C4-2B (cell line): ENCODE data around the gene LDB3.

Experiments
- H3K27ac ChIP-seq: fragments of 450-650 bp; 2 replicates; pipeline ENCODE4 v1.5.1; 2017
- ZFX ChIP-seq: fragments of 450-650 bp; IDR thresholded peaks from 2 replicates; pipeline ENCODE4 v1.6.1; 2017
- TF ChIP-seq, protein P1 (sequence below): fragments of 450-650 bp; conservative IDR thresholded peaks from 2 replicates; pipeline ENCODE4 v1.5.1; 2017; ENCODE audit warnings: mild to moderate bottlenecking

The LDB3 gene

DNA sequence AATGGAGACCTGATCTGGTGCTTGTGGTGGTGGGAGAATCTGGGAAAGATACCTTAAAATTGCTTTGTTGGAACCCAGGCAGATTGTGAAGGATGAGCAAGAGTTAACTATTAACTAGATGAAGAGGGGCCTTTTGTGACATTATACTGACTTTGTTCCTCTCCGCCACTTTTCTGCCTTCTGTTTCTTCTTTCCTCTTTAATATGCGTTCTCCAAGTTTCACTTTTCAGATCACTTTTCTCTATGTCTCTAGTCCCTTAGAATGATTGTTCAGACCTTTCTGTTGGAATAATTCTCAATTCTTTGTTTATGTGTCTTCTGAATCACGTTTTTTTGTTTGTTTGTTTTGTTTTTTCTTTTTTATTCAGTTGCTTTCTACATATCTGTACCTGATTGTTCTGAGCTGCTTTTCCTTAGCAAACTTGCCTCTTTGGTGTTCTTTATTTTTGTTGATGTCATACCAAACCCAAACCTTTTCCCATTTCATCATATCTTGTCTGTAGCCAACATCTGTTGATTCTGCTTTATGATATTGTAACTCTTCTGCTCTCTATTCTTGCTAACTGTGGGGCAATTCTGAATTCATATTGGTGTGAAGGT lies 90.9 kb downstream of the LDB3 start:
- no peak overlapping the region for H3K27ac ChIP-seq
- TF ChIP-seq, protein P1, sequence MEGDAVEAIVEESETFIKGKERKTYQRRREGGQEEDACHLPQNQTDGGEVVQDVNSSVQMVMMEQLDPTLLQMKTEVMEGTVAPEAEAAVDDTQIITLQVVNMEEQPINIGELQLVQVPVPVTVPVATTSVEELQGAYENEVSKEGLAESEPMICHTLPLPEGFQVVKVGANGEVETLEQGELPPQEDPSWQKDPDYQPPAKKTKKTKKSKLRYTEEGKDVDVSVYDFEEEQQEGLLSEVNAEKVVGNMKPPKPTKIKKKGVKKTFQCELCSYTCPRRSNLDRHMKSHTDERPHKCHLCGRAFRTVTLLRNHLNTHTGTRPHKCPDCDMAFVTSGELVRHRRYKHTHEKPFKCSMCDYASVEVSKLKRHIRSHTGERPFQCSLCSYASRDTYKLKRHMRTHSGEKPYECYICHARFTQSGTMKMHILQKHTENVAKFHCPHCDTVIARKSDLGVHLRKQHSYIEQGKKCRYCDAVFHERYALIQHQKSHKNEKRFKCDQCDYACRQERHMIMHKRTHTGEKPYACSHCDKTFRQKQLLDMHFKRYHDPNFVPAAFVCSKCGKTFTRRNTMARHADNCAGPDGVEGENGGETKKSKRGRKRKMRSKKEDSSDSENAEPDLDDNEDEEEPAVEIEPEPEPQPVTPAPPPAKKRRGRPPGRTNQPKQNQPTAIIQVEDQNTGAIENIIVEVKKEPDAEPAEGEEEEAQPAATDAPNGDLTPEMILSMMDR = no peak
- TF ChIP-seq ZFX = no peak

DNA sequence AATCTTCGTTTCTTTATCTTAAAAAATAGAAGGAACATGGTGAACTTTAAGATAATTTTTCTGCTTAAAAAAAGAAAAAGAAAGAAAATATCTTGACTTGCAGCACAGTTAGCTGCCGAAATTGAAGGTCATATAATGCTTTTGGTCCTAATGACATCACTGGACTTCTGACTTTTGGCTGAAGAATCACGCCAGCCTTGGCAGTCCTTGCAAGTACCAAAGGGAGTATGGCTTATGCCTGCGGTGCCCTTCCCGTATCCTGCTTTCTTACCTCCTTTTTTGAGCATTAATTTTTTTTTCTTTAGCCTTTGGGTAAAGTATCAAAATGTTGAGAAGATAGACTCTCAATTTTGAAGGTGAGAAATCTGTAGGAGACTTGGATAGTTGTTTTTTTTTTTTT lies 95.1 kb downstream of the LDB3 start:
- no peak overlapping the region for H3K27ac ChIP-seq
- TF ChIP-seq, protein P1 = no peak
- TF ChIP-seq ZFX = no peak

DNA sequence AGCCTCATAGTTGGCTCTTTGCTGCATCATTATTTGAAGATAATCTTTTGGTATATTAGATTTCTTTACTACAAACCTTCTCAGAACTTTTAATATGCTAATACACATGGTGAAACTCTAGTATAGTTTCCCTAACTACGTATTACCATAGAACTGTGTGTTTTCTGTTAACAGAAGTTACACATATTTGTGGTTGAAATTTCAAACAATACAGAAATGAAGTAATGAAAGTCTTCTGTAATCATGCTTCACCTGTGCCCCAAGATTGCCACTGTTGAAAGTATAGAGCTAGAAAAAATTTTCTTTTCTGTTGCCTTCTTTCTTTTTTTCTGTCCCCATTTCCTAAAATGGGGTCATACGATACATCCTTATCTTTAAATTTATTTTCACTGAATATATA lies 97.2 kb downstream of the LDB3 start:
- H3K27ac ChIP-seq = no peak overlapping the region
- no peak for TF ChIP-seq ZFX
- TF ChIP-seq, protein P1 = no peak

DNA sequence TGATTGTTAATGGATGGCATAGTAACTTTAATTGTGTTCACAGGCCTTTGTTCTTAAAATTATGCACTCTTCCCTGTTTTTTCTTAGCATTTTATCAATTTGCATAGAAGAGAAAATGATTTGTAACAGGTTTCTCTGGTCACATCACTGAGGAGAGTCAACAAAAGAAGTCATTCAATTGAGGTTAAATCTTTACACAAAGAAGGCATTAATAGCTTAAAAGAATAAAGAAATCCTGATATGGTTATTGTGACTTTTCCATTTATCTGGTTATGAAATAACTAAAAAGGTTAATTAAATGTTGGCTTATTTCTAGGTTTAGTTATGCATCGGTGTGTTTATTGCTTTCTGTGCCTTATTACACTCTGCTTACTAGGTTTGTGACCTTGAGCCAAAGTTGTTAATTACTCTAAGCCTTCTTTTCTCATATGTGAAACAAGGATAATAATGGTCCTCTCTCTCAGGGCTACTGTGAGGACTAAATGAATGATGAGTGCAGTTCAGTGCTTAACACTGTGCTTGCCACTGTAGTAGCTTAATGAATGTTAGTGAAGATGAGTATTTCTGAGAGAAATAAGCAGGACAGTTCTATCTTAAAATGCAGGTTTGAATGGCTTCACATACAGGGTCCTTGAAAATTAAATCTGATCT lies 100.2 kb downstream of the LDB3 start:
- H3K27ac ChIP-seq = no peak overlapping the region
- TF ChIP-seq, protein P1 = no peak
- no peak for TF ChIP-seq ZFX

DNA sequence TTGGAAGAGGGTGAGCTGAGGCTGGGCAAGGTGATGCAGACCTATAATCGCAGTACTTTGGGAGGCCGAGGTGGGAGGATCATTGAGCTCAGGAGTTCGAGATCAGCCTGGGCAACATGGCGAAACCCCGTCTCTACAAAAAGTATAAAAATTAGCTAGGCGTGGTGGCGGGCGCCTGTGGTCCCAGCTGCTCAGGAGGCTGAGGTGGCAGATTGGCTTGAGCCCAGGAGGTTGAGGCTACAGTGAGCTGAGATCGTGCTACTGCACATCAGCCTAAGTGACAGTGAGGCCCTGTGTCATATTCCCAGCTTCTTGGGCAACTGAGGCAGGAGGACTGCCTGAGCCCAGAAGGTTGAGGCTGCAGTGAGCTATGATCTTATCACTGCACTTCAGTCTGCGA lies 101.7 kb downstream of the LDB3 start:
- no peak overlapping the region for H3K27ac ChIP-seq
- no peak for TF ChIP-seq ZFX
- TF ChIP-seq, protein P1 = no peak

DNA sequence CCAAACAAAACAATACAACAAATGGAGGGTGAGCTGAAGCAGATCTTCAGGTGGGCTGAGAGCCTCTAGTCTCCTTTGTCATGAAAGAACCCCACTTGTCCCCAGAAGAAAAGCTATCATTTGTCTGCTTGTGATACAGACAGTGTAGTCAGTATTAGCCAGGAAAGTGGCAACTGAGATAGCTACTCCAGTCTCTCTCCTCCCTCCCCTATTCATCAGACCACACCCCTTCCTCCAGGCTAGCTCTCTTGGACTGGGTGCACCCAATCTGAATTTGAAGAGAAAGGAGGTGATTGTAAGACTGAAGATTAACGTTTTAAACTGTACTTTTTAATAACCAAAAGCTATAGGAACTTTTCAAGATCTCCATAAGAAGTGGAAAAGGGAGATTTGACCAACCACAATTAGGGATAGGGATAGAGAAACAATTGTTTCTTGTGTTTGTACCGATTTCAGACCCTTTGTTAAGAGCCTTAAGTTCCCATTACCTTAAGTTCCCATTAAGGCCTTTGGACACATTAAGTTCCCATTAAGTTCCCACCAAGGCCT lies 102.2 kb downstream of the LDB3 start:
- no peak overlapping the region for H3K27ac ChIP-seq
- no peak for TF ChIP-seq ZFX
- TF ChIP-seq, protein P1 = no peak

DNA sequence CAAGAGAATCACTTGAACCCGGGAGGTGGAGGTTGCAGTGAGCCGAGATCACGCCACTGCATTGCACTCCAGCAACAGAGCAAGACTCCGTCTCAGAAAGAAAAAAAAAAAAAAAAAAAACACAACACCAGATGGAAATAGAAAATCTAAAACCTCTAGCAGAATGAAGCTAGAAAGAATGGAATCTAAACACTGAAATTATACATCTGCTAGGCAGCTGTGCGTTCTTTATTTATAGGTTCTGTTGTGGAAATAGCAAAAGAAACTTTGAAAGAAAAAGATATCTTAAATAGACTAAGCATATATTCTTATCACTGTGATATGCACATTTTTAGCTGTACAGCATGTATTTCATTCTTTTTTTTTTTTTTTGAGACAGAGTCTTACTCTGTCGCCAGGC lies 105.2 kb downstream of the LDB3 start:
- no peak overlapping the region for H3K27ac ChIP-seq
- TF ChIP-seq ZFX = no peak
- TF ChIP-seq, protein P1 = no peak
